GDM1 (cell line): ENCODE measurements around the gene MMP13.
"Not testable (repeated sequence)": the region's sequence is repeated elsewhere in the genome, so short reads cannot be mapped to it uniquely, and the experiment has no call there.

Source experiments
- DNase-seq: peaks from one replicate; lab custom pipeline; 2025; lab: John Stamatoyannopoulos, UW

Gene MMP13

DNA sequence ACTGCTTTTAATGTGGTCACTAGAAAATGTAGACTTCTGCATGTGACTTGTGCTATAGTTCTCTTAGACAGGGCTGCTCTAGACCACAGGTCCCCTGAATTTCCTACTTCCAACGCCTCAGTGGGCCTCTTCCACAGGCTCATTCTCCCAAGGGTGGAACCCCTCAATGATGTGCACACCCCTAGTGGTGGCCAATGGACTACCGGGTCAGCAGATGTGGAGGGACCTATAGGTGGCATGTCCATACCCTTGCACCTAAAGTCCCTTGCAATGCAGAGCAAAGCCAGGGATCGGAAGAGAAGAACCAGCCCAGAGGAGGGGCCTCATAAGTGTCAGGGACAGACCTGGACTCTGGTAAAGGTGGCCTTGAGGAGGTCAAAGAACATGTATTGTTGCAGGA, 20.0 kb downstream of the MMP13 start:
- DNase-seq = no peak

DNA sequence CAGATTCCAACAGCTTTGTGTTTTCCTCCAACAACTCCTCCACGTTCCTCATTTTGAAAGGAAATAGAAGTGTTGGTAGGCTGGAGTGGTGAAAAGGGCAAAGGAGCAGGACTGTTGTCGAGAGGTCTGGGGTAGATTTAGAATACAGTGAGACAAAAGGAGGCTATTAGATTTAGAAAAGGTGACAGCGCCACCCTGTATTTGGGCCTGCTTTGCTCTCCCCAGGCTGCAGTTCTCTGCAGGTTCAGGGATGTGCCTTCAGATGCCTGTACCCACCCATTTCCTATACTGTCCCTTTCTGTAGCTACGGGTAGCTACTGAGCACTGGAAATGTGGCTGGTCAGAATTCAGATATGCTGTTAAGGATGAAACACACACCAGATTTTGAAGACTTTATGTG, 20.8 kb downstream of the MMP13 start:
- DNase-seq = no peak

DNA sequence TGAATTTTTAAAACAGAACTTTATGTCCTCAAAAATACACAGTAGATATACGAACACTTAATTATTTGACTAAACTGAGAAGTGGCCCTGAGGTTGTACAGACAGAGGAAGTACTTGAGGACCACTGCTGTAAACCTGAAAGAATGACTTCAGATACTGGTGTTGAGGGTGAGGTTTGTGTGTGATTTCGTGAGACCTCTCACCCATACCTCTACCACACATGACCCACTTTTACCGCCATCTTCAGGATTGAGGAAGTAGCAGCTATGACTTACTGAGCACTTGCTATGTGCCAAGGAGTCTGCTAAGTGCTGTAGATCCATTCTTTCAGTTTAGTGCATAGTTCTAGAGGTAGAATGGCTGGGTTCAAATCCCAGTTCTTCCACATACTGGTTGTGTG, 21.9 kb downstream of the MMP13 start:
- DNase-seq = no peak

DNA sequence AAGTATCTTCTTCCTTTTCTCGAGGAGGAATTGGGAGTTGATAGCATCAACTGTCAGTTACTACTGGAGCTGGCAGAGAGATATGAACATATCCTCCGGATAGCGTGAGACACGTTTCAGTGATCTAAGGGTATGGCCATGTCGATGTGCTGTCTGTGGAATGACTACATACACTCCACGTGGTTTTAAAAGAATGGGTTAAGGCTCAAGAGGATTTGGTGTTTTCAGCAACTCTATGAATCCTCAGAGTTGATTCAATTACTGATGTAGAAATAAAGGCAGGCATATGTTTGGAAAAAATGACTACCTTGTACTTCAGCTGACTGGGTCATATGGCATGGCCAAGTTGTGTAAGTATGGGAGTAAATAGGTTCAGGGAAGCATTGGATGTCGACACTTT, 22.9 kb downstream of the MMP13 start:
- no peak for DNase-seq

GRCh38 chr11:102930451-102930850, 25.1 kb downstream of the MMP13 start:
- no peak for DNase-seq

- DNase-seq = no peak
Observed at GRCh38 chr11:102929972-102930371, 25.6 kb downstream of the MMP13 start.

DNA sequence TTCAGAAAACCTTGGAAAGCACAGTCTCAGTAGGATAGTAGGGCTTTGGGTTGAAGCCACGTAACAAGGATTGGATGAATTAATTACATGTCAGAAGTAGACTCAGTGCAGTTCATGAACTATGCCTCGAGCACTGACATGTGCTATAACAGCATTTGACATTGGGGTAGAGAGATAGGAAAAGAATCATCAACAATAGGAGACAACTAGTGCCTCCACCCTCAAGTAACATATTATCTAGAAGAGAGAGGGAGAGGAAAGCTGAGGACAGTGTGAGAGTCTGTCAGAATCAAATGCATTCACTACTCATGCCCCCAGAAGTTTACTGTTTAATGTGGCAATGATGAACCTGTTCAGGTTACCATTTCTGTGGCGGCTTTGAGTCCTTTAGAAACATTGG, 26.4 kb downstream of the MMP13 start:
- DNase-seq = no peak

- no peak for DNase-seq
Observed at GRCh38 chr11:102928247-102928646, 27.3 kb downstream of the MMP13 start.

DNA sequence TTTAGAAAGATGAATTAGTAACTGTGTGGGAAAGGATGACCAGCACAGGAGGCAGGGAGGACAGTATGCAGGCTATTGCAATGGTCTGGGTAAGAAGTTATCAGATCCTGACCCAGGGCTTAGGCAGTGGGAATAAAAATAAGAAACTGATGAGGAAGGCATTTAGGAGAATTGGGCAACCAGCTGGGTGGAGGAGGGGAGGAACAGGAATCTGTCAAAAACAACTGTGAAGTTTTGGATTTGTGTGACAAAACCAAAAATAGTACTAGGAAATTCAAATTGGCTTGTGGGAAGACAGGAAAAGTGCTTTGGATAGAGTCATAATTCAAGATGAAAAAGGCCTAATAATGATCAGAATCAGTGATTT, 27.9 kb downstream of the MMP13 start:
- DNase-seq = no peak

GRCh38 chr11:102926961-102927623, 28.4 kb downstream of the MMP13 start:
- DNase-seq = no peak

GRCh38 chr11:102926517-102926916, 29.0 kb downstream of the MMP13 start:
- DNase-seq = no peak

DNA sequence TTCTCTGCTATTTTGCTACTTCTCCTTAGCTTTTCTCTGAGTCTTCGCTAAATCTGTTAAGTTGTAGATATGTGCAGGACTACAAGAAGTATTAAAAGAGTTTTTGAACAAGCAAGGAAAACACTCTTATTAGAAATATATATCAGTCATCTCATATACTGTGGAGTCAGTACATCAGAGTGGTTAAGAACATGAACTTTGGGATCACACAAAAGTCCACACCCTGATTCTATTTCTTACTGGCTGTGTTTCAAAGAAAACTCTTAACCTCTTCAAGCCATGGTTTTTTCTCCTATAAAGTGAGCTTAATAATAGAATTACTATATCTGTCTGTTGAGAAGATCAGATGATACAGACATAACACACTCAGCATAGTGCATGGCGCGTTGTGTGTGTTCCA, 29.5 kb downstream of the MMP13 start:
- no peak for DNase-seq

GRCh38 chr11:102924851-102925380, 30.6 kb downstream of the MMP13 start:
- DNase-seq = no peak

GRCh38 chr11:102921587-102922220, 33.8 kb downstream of the MMP13 start:
- no peak for DNase-seq

GRCh38 chr11:102920118-102920684, 35.3 kb downstream of the MMP13 start:
- DNase-seq = no peak

DNA sequence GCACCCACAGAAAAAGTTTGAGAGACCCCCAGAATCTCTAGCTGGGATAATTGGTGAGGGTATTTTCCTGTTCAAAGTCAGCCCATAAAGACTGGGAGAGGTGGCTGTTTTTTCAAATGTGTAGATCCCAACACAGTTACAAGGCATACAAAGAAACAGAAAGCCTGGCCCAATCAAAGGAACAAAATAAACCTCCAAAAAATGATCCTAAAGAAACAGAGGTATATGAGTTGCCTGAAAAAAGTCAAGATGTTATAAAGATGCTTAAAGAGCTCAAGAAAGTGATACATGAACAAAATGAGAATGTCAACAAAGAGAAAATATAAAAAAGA, 40.5 kb downstream of the MMP13 start:
- DNase-seq = no peak

DNA sequence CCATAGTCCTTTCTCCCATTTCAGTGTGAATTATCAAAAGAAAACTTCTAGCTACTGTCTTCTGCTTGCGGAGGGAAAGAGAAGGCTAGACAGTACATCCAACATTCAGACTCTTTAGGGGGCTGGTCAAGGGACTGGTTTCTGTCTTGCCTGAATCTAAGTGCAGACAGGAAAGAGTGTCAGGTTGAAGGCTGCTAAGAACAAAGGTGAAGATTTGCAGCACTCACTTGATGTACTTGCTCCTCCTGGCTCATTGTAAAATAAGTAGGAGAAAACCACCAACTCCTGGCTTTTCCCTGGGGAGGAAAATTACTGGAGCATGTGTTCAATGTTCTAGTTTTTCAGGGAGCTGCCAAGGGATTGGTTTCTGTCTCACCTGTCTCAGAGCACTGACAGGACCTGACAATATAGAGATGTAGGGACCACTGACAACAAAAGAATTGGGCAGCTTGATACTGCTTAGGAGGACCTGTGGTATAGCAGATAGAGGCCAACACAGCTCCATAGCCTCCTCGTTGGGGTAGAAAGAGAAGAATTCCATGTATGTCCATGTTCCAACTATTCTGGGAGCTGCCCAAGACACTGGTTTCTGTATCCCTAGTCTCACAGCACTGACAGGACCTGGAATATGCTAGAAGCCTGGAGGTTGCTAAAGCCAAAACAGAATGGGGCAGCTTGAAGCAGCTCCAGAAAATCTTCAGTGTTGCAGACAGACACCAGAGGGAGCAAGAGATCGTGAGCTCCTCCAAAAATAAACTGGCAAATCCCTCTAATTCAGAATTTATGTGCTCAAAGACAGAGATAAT, 41.1 kb downstream of the MMP13 start:
- no peak for DNase-seq

DNA sequence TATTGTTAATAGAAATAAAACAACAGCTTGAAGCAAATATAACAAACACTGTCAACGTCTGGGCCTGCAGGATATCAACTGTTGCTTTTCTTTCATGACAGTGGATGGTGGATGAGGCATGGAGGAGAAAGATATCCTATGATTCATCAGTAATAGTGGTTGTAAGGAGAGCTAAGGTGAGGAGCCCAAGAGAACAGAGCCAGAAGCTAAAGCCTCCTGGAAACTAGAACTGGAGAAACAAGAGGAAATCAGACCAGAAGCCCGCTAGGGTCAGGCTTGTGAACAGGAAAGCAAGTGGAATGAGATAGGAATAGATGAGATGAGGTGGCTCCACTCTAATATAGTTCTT, 43.1 kb downstream of the MMP13 start:
- no peak for DNase-seq

- no peak for DNase-seq
Observed at GRCh38 chr11:102911758-102912481, 43.6 kb downstream of the MMP13 start.

- not testable (repeated sequence) for DNase-seq
Observed at GRCh38 chr11:102905848-102906247, 49.7 kb downstream of the MMP13 start.

GRCh38 chr11:102903895-102904294, 51.6 kb downstream of the MMP13 start:
- not testable (repeated sequence) for DNase-seq

- DNase-seq = no peak
Observed at GRCh38 chr11:102900346-102900745, 55.2 kb downstream of the MMP13 start.
